IMR-90 (cell line): ENCODE data around the gene ADCY5. TPM values are rescaled to one million over a fixed set of nuclear protein-coding genes. Genes with fewer than 3 reads are reported as not detected.

ENCODE experiments used
- ATAC-seq: fragments of 200-7000 bp; cut with Tn5 transposase; 2 replicates; pipeline ENCODE4 v1.9.1; 2020; ENCODE audit warnings: low read depth, mild to moderate bottlenecking, moderate library complexity
- BruUV-seq: library from RNA; stranded (reverse); fragments of 400-500 nt; replicated peaks from 2 replicates; lab custom pipeline; 2021; lab: Mats Ljungman, UMichigan
- CTCF ChIA-PET: fragments of 300-600 bp; formaldehyde crosslinking; extraction: SDS; loops from one replicate; lab custom pipeline; 2021; ENCODE audit warnings: antibody characterized with exemption; lab: Yijun Ruan, JAX
- POLR2A ChIA-PET: fragments of 300-600 bp; sonication (Branson Sonifier 250); formaldehyde crosslinking; loops from one replicate; lab custom pipeline; 2022; ENCODE audit warnings: antibody characterized with exemption; ENCODE audit not compliant: unreplicated experiment; lab: Charles Lee
- DNase-seq: peaks from one replicate; pipeline ENCODE4 v3.0.0; 2013
- H2AFZ ChIP-seq: replicated peaks from 2 replicates; pipeline ENCODE3; 2013; ENCODE audit warnings: low read length, mild to moderate bottlenecking; ENCODE audit not compliant: poor library complexity
- H2AK5ac ChIP-seq: 2 replicates; pipeline ENCODE4 v1.6.1; 2013; ENCODE audit warnings: low read depth, low read length, inconsistent platforms
- H2AK9ac ChIP-seq: replicated peaks from 2 replicates; pipeline ENCODE3; 2013; ENCODE audit warnings: mild to moderate bottlenecking, low read depth, low read length, moderate library complexity; ENCODE audit not compliant: poor library complexity
- H2BK120ac ChIP-seq: 2 replicates; pipeline ENCODE4 v1.6.1; 2013; ENCODE audit warnings: low read depth, low read length, inconsistent platforms
- H2BK15ac ChIP-seq: 3 replicates; pipeline ENCODE4 v1.6.1; 2013; ENCODE audit warnings: low read depth, low read length, inconsistent platforms
- H2BK20ac ChIP-seq: 2 replicates; pipeline ENCODE4 v1.6.1; 2013; ENCODE audit warnings: low read depth, mild to moderate bottlenecking, inconsistent platforms, low read length, moderate library complexity
- H2BK5ac ChIP-seq: 2 replicates; pipeline ENCODE4 v1.6.1; 2013; ENCODE audit warnings: mild to moderate bottlenecking, low read depth, low read length, inconsistent platforms; ENCODE audit not compliant: poor library complexity, severe bottlenecking
- H3K14ac ChIP-seq: replicated peaks from 2 replicates; pipeline ENCODE4 v1.6.1; 2013; ENCODE audit warnings: low read depth, low read length, inconsistent platforms
- H3K18ac ChIP-seq: 2 replicates; pipeline ENCODE4 v1.6.1; 2013; ENCODE audit warnings: low read depth, low read length, control low read depth
- H3K23ac ChIP-seq: 2 replicates; pipeline ENCODE4 v1.6.1; 2013; ENCODE audit warnings: low read depth, low read length, inconsistent platforms
- H3K27ac ChIP-seq: 2 replicates; pipeline ENCODE4 v1.5.1; 2013; ENCODE audit warnings: mild to moderate bottlenecking, control low read depth, low read length; ENCODE audit not compliant: insufficient read depth
- H3K27me3 ChIP-seq: 2 replicates; pipeline ENCODE4 v1.6.1; 2013; ENCODE audit warnings: low read length; ENCODE audit not compliant: control insufficient read depth, insufficient read depth
- H3K36me3 ChIP-seq: 2 replicates; pipeline ENCODE4 v1.6.1; 2013; ENCODE audit warnings: low read length, mixed read lengths; ENCODE audit not compliant: control insufficient read depth, insufficient read depth
- H3K4ac ChIP-seq: 2 replicates; pipeline ENCODE4 v1.6.1; 2013; ENCODE audit warnings: low read depth, low read length, inconsistent platforms
- H3K4me1 ChIP-seq: 2 replicates; pipeline ENCODE4 v1.6.1; 2013; ENCODE audit warnings: low read length, mixed read lengths; ENCODE audit not compliant: control insufficient read depth, insufficient read depth
- H3K4me2 ChIP-seq: 2 replicates; pipeline ENCODE4 v1.6.1; 2013; ENCODE audit warnings: low read depth, mild to moderate bottlenecking, control low read depth, low read length, moderate library complexity
- H3K4me3 ChIP-seq: 2 replicates; pipeline ENCODE4 v1.5.1; 2013; ENCODE audit warnings: low read depth, mild to moderate bottlenecking, control low read depth, low read length, moderate library complexity; ENCODE audit not compliant: insufficient read depth
- H3K56ac ChIP-seq: 2 replicates; pipeline ENCODE4 v1.6.1; 2013; ENCODE audit warnings: low read length, inconsistent platforms; ENCODE audit not compliant: insufficient read depth; ENCODE audit errors: extremely low read depth
- H3K79me1 ChIP-seq, 2 experiments: 2 replicates each; pipeline ENCODE4 v1.6.1; 2013; ENCODE audit warnings: low read length in 2 of 2, inconsistent platforms in 1 of 2, low read depth in 1 of 2
- H3K9ac ChIP-seq: 2 replicates; pipeline ENCODE4 v1.6.1; 2013; ENCODE audit warnings: low read depth, low read length, control low read depth
- H3K9me1 ChIP-seq: 2 replicates; pipeline ENCODE4 v1.6.1; 2013; ENCODE audit warnings: low read length, inconsistent platforms; ENCODE audit not compliant: insufficient read depth
- H3K9me3 ChIP-seq: 2 replicates; pipeline ENCODE4 v1.6.1; 2013; ENCODE audit warnings: low read length; ENCODE audit not compliant: control insufficient read depth, insufficient read depth
- H4K20me1 ChIP-seq: 2 replicates; pipeline ENCODE4 v1.6.1; 2013; ENCODE audit warnings: low read length, inconsistent platforms; ENCODE audit not compliant: insufficient read depth
- H4K5ac ChIP-seq: 2 replicates; pipeline ENCODE4 v1.6.1; 2013; ENCODE audit warnings: mild to moderate bottlenecking, low read depth, low read length, control low read depth
- H4K8ac ChIP-seq, 2 experiments: 2 replicates each; pipeline ENCODE4 v1.6.1; 2013; ENCODE audit warnings: low read depth in 2 of 2, low read length in 2 of 2, control low read depth in 1 of 2, inconsistent platforms in 1 of 2
- H4K91ac ChIP-seq: 2 replicates; pipeline ENCODE4 v1.6.1; 2013; ENCODE audit warnings: low read depth, low read length, inconsistent platforms; ENCODE audit not compliant: insufficient read depth
- BHLHE40 ChIP-seq: fragments of 150-350 bp; IDR thresholded peaks from 2 replicates; pipeline ENCODE4 v1.6.1; 2016; ENCODE audit warnings: mild to moderate bottlenecking, low read depth, low read length
- CHD1 ChIP-seq: IDR thresholded peaks from 2 replicates; pipeline ENCODE4 v1.6.1; 2012; ENCODE audit warnings: low read depth, low read length, improper control_type of control experiment
- FOS ChIP-seq: fragments of 150-350 bp; IDR thresholded peaks from 2 replicates; pipeline ENCODE4 v1.6.1; 2016; ENCODE audit warnings: low read depth, low read length
- MAFK ChIP-seq: IDR thresholded peaks from 2 replicates; pipeline ENCODE4 v1.6.1; 2012; ENCODE audit warnings: low read depth, low read length, improper control_type of control experiment
- MAZ ChIP-seq: IDR thresholded peaks from 2 replicates; pipeline ENCODE4 v1.6.1; 2012; ENCODE audit warnings: low read depth, mild to moderate bottlenecking, low read length, improper control_type of control experiment, moderate library complexity, borderline replicate concordance
- MXI1 ChIP-seq: IDR thresholded peaks from 2 replicates; pipeline ENCODE4 v1.6.1; 2012; ENCODE audit warnings: low read depth, mild to moderate bottlenecking, low read length, moderate library complexity, borderline replicate concordance
- NFE2L2 ChIP-seq: fragments of 150-350 bp; IDR thresholded peaks from 2 replicates; pipeline ENCODE4 v1.6.1; 2016; ENCODE audit warnings: low read depth, mild to moderate bottlenecking, low read length
- POLR2A ChIP-seq: IDR thresholded peaks from 2 replicates; pipeline ENCODE4 v1.6.1; 2012; ENCODE audit warnings: mild to moderate bottlenecking, low read depth, low read length
- RAD21 ChIP-seq: IDR thresholded peaks from 2 replicates; pipeline ENCODE4 v1.6.1; 2012; ENCODE audit warnings: low read length, improper control_type of control experiment
- RCOR1 ChIP-seq: IDR thresholded peaks from 2 replicates; pipeline ENCODE4 v1.6.1; 2012; ENCODE audit warnings: mild to moderate bottlenecking, low read length, improper control_type of control experiment; ENCODE audit not compliant: insufficient replicate concordance
- RFX5 ChIP-seq: IDR thresholded peaks from 2 replicates; pipeline ENCODE4 v1.8.0; 2012; ENCODE audit warnings: low read depth, mild to moderate bottlenecking, low read length, moderate library complexity
- SMC3 ChIP-seq: fragments of 150-350 bp; IDR thresholded peaks from 2 replicates; pipeline ENCODE4 v1.6.1; 2016; ENCODE audit warnings: low read depth, mild to moderate bottlenecking, antibody characterized with exemption, low read length, moderate library complexity
- WGBS, 2 experiments: methylation state at CpG; one replicate each; pipeline versions ENCODE4 v1.1.5 to v1.1.7; 2013; ENCODE audit warnings: missing lambda C conversion rate in 2 of 2; ENCODE audit not compliant: insufficient read length in 1 of 2; ENCODE audit errors: extremely low coverage in 2 of 2; 5-methylcytosine and 5-hydroxymethylcytosine counted together
- dilution Hi-C: fragments of 300-500 bp; cut with HindIII; formaldehyde crosslinking; loops from one replicate; pipeline ENCODE4 v1.14.3; 2018; ENCODE audit warnings: low sequenced_read_pairs; ENCODE audit not compliant: unreplicated experiment
- in situ Hi-C: fragments of 300-500 bp; cut with MboI; formaldehyde crosslinking; loops from 3 replicates; pipeline ENCODE4 v1.14.3; 2019; ENCODE audit warnings: low sequenced_read_pairs, inconsistent platforms, mixed read lengths
- intact Hi-C: fragments of 100-400 bp; cut with micrococcal nuclease; formaldehyde crosslinking; loops from 2 replicates; pipeline ENCODE4 v1.10.0; 2022
- polyA plus RNA-seq, 3 experiments: library from polyadenylated mRNA; depleted of rRNA; stranded (reverse); fragments of >200 nt; gene quantifications; 2 replicates each; pipeline ENCODE4 v1.2.3, GENCODE V29; 2012; ENCODE audit warnings: low replicate concordance in 1 of 3
- total RNA-seq: library from RNA; depleted of rRNA; stranded (reverse); fragments of >200 nt; gene quantifications from 2 replicates; pipeline ENCODE4 v1.2.3, GENCODE V29; 2012
- TF ChIP-seq, protein P1 (sequence below): conservative IDR thresholded peaks from 2 replicates; pipeline ENCODE4 v1.5.1; 2012; ENCODE audit warnings: mild to moderate bottlenecking, low read depth, low read length, improper control_type of control experiment
- TF ChIP-seq, protein P2 (sequence below): fragments of 150-350 bp; IDR thresholded peaks from 2 replicates; pipeline ENCODE4 v1.6.1; 2016; ENCODE audit warnings: low read depth, mild to moderate bottlenecking, low read length, moderate library complexity, borderline replicate concordance

The ADCY5 gene
- total and polyA plus RNA-seq, 2 of the 4 experiments (the other 2 are of a cell fraction) = 0.14 to 0.18 TPM

DNA sequence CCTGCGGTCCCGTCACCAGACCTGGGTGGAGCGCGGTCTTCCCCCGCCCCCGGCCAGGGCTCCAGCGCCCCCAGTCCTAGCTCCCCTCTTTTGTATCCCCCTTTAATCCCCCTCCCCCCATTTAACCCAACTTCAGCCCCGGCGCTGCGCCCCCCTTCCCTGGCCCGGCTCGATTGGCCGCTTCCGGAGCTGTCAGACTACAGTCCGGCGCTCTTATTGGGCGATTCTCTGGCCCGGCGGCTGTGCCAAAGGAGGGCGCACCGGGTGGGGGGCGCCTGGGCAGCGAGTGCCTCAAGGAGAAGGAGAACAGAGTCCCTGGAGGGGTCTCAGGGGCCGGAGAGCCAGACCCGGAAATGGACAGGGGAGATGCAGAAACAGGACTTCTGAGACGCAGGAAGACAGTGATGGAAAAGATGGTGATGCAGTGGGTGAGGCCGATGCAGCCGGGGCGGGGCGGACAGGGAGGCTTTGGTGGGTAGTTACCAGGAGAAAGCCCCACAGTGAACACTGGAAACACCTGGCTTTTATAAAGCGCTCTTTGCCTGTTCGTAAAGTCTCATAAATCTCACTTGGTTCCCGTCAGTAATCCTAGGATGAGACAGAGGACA lies 1.2 kb upstream of the ADCY5 start:
- H4K5ac ChIP-seq = no peak overlapping the region
- H2BK15ac ChIP-seq = no peak overlapping the region
- no peaks in the 10 kb centered on the region; the same call in 1 of the 2 replicates for H4K20me1 ChIP-seq
- no peak overlapping the region for H3K4ac ChIP-seq
- DNase-seq = no peak
- H2BK5ac ChIP-seq = no peak overlapping the region
- CTCF ChIA-PET = no interaction called here
- BruUV-seq = no TSS peak
- 17% methylated on average over 15 of the region's 33 CpGs; no CpG with 5 or more reads in 1 of the 2 experiments for WGBS, 2 experiments
- no peak overlapping the region for H2BK120ac ChIP-seq
- no peaks in the 10 kb centered on the region for H3K36me3 ChIP-seq
- H3K4me1 ChIP-seq = no peaks in the 10 kb centered on the region
- in situ Hi-C loops (no loop called here), dilution Hi-C loops (no loop called here), intact Hi-C loops (no loop called here)
- no peak overlapping the region for H2AK9ac ChIP-seq
- no peak overlapping the region for H4K91ac ChIP-seq
- H3K56ac ChIP-seq = no peak overlapping the region
- peaks cover 2% of the 10 kb centered on the region; the same call in 1 of the 2 replicates for H3K9me3 ChIP-seq
- H3K4me2 ChIP-seq = peak overlapping the region; percentile 81
- POLR2A ChIA-PET = no interaction called here
- H2BK20ac ChIP-seq = no peak overlapping the region
- no peak overlapping the region for H2AK5ac ChIP-seq
- H3K79me1 ChIP-seq = no peaks in the 10 kb centered on the region
- H3K14ac ChIP-seq = no peak overlapping the region
- peak overlapping the region; percentile 85 for H2AFZ ChIP-seq
- H3K23ac ChIP-seq = no peak overlapping the region
- peak overlapping the region; percentile 51 for H3K4me3 ChIP-seq
- H3K9ac ChIP-seq = no peak overlapping the region
- H3K27ac ChIP-seq = no peak overlapping the region
- no peaks in the 10 kb centered on the region for H3K9me1 ChIP-seq
- H4K8ac ChIP-seq = no peak overlapping the region
- no peak for TF ChIP-seq RCOR1
- no peak for TF ChIP-seq RAD21
- TF ChIP-seq RFX5 = no peak
- TF ChIP-seq MAFK = no peak
- no peak for TF ChIP-seq SMC3
- TF ChIP-seq MAZ = no peak
- TF ChIP-seq, protein P1, sequence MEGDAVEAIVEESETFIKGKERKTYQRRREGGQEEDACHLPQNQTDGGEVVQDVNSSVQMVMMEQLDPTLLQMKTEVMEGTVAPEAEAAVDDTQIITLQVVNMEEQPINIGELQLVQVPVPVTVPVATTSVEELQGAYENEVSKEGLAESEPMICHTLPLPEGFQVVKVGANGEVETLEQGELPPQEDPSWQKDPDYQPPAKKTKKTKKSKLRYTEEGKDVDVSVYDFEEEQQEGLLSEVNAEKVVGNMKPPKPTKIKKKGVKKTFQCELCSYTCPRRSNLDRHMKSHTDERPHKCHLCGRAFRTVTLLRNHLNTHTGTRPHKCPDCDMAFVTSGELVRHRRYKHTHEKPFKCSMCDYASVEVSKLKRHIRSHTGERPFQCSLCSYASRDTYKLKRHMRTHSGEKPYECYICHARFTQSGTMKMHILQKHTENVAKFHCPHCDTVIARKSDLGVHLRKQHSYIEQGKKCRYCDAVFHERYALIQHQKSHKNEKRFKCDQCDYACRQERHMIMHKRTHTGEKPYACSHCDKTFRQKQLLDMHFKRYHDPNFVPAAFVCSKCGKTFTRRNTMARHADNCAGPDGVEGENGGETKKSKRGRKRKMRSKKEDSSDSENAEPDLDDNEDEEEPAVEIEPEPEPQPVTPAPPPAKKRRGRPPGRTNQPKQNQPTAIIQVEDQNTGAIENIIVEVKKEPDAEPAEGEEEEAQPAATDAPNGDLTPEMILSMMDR = no peak
- TF ChIP-seq, protein P2, sequence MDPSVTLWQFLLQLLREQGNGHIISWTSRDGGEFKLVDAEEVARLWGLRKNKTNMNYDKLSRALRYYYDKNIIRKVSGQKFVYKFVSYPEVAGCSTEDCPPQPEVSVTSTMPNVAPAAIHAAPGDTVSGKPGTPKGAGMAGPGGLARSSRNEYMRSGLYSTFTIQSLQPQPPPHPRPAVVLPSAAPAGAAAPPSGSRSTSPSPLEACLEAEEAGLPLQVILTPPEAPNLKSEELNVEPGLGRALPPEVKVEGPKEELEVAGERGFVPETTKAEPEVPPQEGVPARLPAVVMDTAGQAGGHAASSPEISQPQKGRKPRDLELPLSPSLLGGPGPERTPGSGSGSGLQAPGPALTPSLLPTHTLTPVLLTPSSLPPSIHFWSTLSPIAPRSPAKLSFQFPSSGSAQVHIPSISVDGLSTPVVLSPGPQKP = no peak
- no peak for TF ChIP-seq NFE2L2
- no peak for TF ChIP-seq POLR2A
- no peak for TF ChIP-seq MXI1
- TF ChIP-seq BHLHE40 = no peak
- TF ChIP-seq CHD1 = no peak
- no peak for TF ChIP-seq FOS
- no peak overlapping the region for H3K18ac ChIP-seq
- peaks cover 73% of the 10 kb centered on the region for H3K27me3 ChIP-seq
- peak; percentile 56 for ATAC-seq
